H1 (cell line): ENCODE measurements around the gene MYL11. TPM values are rescaled to one million over a fixed set of nuclear protein-coding genes. Genes with fewer than 3 reads are reported as not detected.
A peak's percentile ranks its signal among the peaks of the same experiment; 100 is the strongest.

Experiments used
- CTCF ChIA-PET: fragments of 300-600 bp; sonication (Branson Sonifier 250); formaldehyde crosslinking; loops from one replicate; lab custom pipeline; 2021; ENCODE audit not compliant: partially characterized antibody; lab: Charles Lee
- POLR2A ChIA-PET: fragments of 300-600 bp; sonication (Branson Sonifier 250); formaldehyde crosslinking; loops from one replicate; lab custom pipeline; 2021; ENCODE audit warnings: inconsistent platforms; ENCODE audit not compliant: partially characterized antibody; lab: Charles Lee
- DNase-seq, 2 experiments: peaks; one replicate each; pipeline versions ENCODE4 v3.0.0 to v3.0.0-alpha.2; 2010 to 2022; ENCODE audit warnings: low spot score in 2 of 2, low read depth in 1 of 2, mixed read lengths in 1 of 2
- FAIRE-seq: peaks from 2 replicates; lab custom pipeline; 2011; peaks lifted over from hg19 to GRCh38; lab: Jason Lieb, UNC
- H2AFZ ChIP-seq: 2 replicates; pipeline ENCODE4 v1.8.1; 2012; ENCODE audit warnings: low read length, inconsistent platforms
- H2AK5ac ChIP-seq: 2 replicates; pipeline ENCODE4 v1.6.1; 2013; ENCODE audit warnings: low read depth, low read length
- H2BK120ac ChIP-seq: replicated peaks from 2 replicates; pipeline ENCODE3; 2013; ENCODE audit warnings: low read depth, low read length, inconsistent platforms
- H2BK12ac ChIP-seq: 2 replicates; pipeline ENCODE4 v1.6.1; 2013; ENCODE audit warnings: low read depth, low read length
- H2BK15ac ChIP-seq: 2 replicates; pipeline ENCODE4 v1.6.1; 2013; ENCODE audit warnings: low read length
- H2BK20ac ChIP-seq: 2 replicates; pipeline ENCODE4 v1.6.1; 2013; ENCODE audit warnings: low read length
- H2BK5ac ChIP-seq: 2 replicates; pipeline ENCODE4 v1.6.1; 2013; ENCODE audit warnings: low read depth, low read length
- H3K14ac ChIP-seq: 2 replicates; pipeline ENCODE4 v1.6.1; 2013; ENCODE audit warnings: inconsistent platforms; ENCODE audit not compliant: insufficient read length
- H3K18ac ChIP-seq: 2 replicates; pipeline ENCODE4 v1.6.1; 2013; ENCODE audit warnings: low read length; ENCODE audit errors: extremely low read depth
- H3K23ac ChIP-seq: 2 replicates; pipeline ENCODE4 v1.6.1; 2013; ENCODE audit warnings: inconsistent platforms; ENCODE audit not compliant: insufficient read length
- H3K23me2 ChIP-seq: 2 replicates; pipeline ENCODE4 v1.6.1; 2013; ENCODE audit warnings: low read depth, low read length
- H3K27ac ChIP-seq: 2 replicates; pipeline ENCODE4 v1.6.1; 2011; ENCODE audit warnings: low read depth, low read length, inconsistent platforms
- H3K27me3 ChIP-seq, 4 experiments: replicated peaks in 1 of 4; 1 replicate in 1 of 4; 2 replicates in 3 of 4; pipeline versions ENCODE4 v1.6.1 to v1.8.1; 2011 to 2013; ENCODE audit warnings: low read length in 3 of 4, mild to moderate bottlenecking in 3 of 4, inconsistent platforms in 2 of 4, mixed read lengths in 2 of 4, moderate library complexity in 1 of 4; ENCODE audit not compliant: control insufficient read depth in 3 of 4, insufficient read depth in 3 of 4; ENCODE audit errors: extremely low read depth in 1 of 4
- H3K36me3 ChIP-seq, 4 experiments: 2 replicates each; pipeline versions ENCODE4 v1.6.1 to v1.8.1; 2011 to 2013; ENCODE audit warnings: mild to moderate bottlenecking in 4 of 4, low read length in 3 of 4, moderate library complexity in 2 of 4, control low read depth in 1 of 4, inconsistent platforms in 1 of 4; ENCODE audit not compliant: insufficient read depth in 4 of 4, control insufficient read depth in 2 of 4
- H3K4ac ChIP-seq: replicated peaks from 2 replicates; pipeline ENCODE3; 2013; ENCODE audit warnings: low read length, low read depth, mixed read lengths, inconsistent platforms; ENCODE audit not compliant: insufficient read length
- H3K4me1 ChIP-seq, 4 experiments: replicated peaks in 1 of 4; 1 replicate in 1 of 4; 2 replicates in 3 of 4; pipeline versions ENCODE4 v1.6.1 to v1.8.1; 2011 to 2013; ENCODE audit warnings: low read length in 3 of 4, inconsistent platforms in 2 of 4, mixed read lengths in 1 of 4; ENCODE audit not compliant: insufficient read depth in 4 of 4, control insufficient read depth in 3 of 4
- H3K4me2 ChIP-seq, 2 experiments: 2 replicates each; pipeline versions ENCODE4 v1.6.1 to v1.8.1; 2011 to 2013; ENCODE audit warnings: low read depth in 2 of 2, low read length in 2 of 2, control low read depth in 1 of 2, inconsistent platforms in 1 of 2, mild to moderate bottlenecking in 1 of 2; ENCODE audit not compliant: insufficient read depth in 1 of 2
- H3K4me3 ChIP-seq, 4 experiments: fragments of 200-600, 300-600 bp in 1 of 4; sonication (generic), shearing (Covaris generic), sonication (Bioruptor Twin) in 1 of 4; 2 replicates each; pipeline versions ENCODE4 v1.5.1 to v1.8.1; 2011 to 2016; ENCODE audit warnings: low read length in 4 of 4, low read depth in 3 of 4, control low read depth in 2 of 4, inconsistent platforms in 2 of 4, mild to moderate bottlenecking in 2 of 4, mixed read lengths in 1 of 4, moderate library complexity in 1 of 4; ENCODE audit not compliant: insufficient read depth in 2 of 4; ENCODE audit errors: extremely low read depth in 1 of 4
- H3K56ac ChIP-seq: replicated peaks from 2 replicates; pipeline ENCODE3; 2013; ENCODE audit warnings: low read depth, mild to moderate bottlenecking, mixed read lengths, low read length, inconsistent platforms; ENCODE audit not compliant: insufficient read length
- H3K79me1 ChIP-seq: 2 replicates; pipeline ENCODE4 v1.6.1; 2013; ENCODE audit warnings: low read depth, low read length, control low read depth
- H3K79me2 ChIP-seq, 2 experiments: 2 replicates each; pipeline versions ENCODE4 v1.6.1 to v1.8.1; 2012 to 2013; ENCODE audit warnings: low read length in 2 of 2, mild to moderate bottlenecking in 2 of 2, inconsistent platforms in 1 of 2; ENCODE audit not compliant: insufficient read depth in 2 of 2, control insufficient read depth in 1 of 2
- H3K9ac ChIP-seq, 4 experiments: replicated peaks in 1 of 4; 1 replicate in 1 of 4; 2 replicates in 3 of 4; pipeline versions ENCODE4 v1.6.1 to v1.8.1; 2011 to 2013; ENCODE audit warnings: low read depth in 3 of 4, low read length in 3 of 4, control low read depth in 2 of 4, mild to moderate bottlenecking in 2 of 4, moderate library complexity in 2 of 4, inconsistent platforms in 1 of 4; ENCODE audit errors: extremely low read depth in 1 of 4
- H3K9me3 ChIP-seq, 2 experiments: 2 replicates each; pipeline versions ENCODE4 v1.6.1 to v1.8.1; 2012 to 2013; ENCODE audit warnings: mild to moderate bottlenecking in 2 of 2, moderate library complexity in 2 of 2, control low read depth in 1 of 2, inconsistent platforms in 1 of 2, low read depth in 1 of 2, low read length in 1 of 2, mixed read lengths in 1 of 2; ENCODE audit not compliant: insufficient read depth in 2 of 2
- H4K20me1 ChIP-seq, 2 experiments: replicated peaks in 1 of 2; 2 replicates each; pipeline versions ENCODE3 to v1.8.1; 2011 to 2013; ENCODE audit warnings: inconsistent platforms in 2 of 2, low read length in 2 of 2, mild to moderate bottlenecking in 1 of 2; ENCODE audit not compliant: insufficient read depth in 2 of 2, control insufficient read depth in 1 of 2
- H4K5ac ChIP-seq: 2 replicates; pipeline ENCODE4 v1.6.1; 2013; ENCODE audit warnings: low read length, low read depth, mixed read lengths, inconsistent platforms; ENCODE audit not compliant: insufficient read length
- H4K8ac ChIP-seq: 2 replicates; pipeline ENCODE4 v1.8.0; 2013; ENCODE audit warnings: mild to moderate bottlenecking, moderate library complexity, low read length, inconsistent platforms; ENCODE audit not compliant: insufficient read depth; ENCODE audit errors: extremely low read depth
- H4K91ac ChIP-seq: replicated peaks from 2 replicates; pipeline ENCODE3; 2013; ENCODE audit warnings: low read length, mixed read lengths, inconsistent platforms; ENCODE audit not compliant: insufficient read length
- CTCF ChIP-seq, 3 experiments: IDR thresholded peaks; 1 replicate in 2 of 3; 2 replicates in 1 of 3; pipeline versions ENCODE4 v1.5.1 to v1.6.1; 2011; ENCODE audit warnings: low read length in 3 of 3, mild to moderate bottlenecking in 3 of 3, inconsistent platforms in 2 of 3, low read depth in 1 of 3, moderate library complexity in 1 of 3; ENCODE audit not compliant: insufficient read depth in 1 of 3; ENCODE audit errors: control extremely low read depth in 1 of 3
- HDAC2 ChIP-seq, 2 experiments: fragments of 300-600 bp in 1 of 2; sonication (generic) in 1 of 2; IDR thresholded peaks; 2 replicates each; pipeline ENCODE4 v1.6.1; 2011 to 2012; ENCODE audit warnings: low read depth in 2 of 2, low read length in 2 of 2, mild to moderate bottlenecking in 2 of 2, moderate library complexity in 2 of 2, borderline replicate concordance in 1 of 2, inconsistent platforms in 1 of 2
- PHF8 ChIP-seq: fragments of 200-600 bp; sonication (generic); conservative IDR thresholded peaks from 2 replicates; pipeline ENCODE4 v1.7.1; 2012; ENCODE audit warnings: low read depth, mild to moderate bottlenecking, inconsistent platforms, low read length, moderate library complexity
- RAD21 ChIP-seq, 2 experiments: IDR thresholded peaks in 1 of 2; conservative IDR thresholded peaks in 1 of 2; 2 replicates each; pipeline ENCODE4 v1.6.1; 2011; ENCODE audit warnings: low read depth in 2 of 2, low read length in 2 of 2, improper control_type of control experiment in 1 of 2, inconsistent platforms in 1 of 2, mild to moderate bottlenecking in 1 of 2, moderate library complexity in 1 of 2
- SP2 ChIP-seq: IDR thresholded peaks from 2 replicates; pipeline ENCODE4 v1.6.1; 2012; ENCODE audit warnings: mild to moderate bottlenecking, low read length, inconsistent platforms
- YY1 ChIP-seq: IDR thresholded peaks from 2 replicates; pipeline ENCODE4 v1.6.1; 2011; ENCODE audit warnings: low read depth, mild to moderate bottlenecking, low read length
- WGBS, 2 experiments: shearing (Covaris generic) in 1 of 2; methylation state at CpG; one replicate each; pipeline versions ENCODE4 v1.1.6 to v1.1.7; 2013 to 2015; ENCODE audit warnings: low lambda C conversion rate in 2 of 2, mixed read lengths in 2 of 2, inconsistent platforms in 1 of 2, low coverage in 1 of 2, missing lambda C conversion rate in 1 of 2; ENCODE audit not compliant: insufficient replicate concordance in 2 of 2, insufficient coverage in 1 of 2, insufficient read length in 1 of 2; ENCODE audit errors: extremely low coverage in 1 of 2, missing lambda C conversion rate in 1 of 2; 5-methylcytosine and 5-hydroxymethylcytosine counted together
- polyA plus RNA-seq, 7 experiments: library from polyadenylated mRNA; depleted of rRNA in 3 of 7; stranded (reverse) in 5 of 7; unstranded in 2 of 7; fragments of >200 nt in 5 of 7; fragments of 200-250 nt in 2 of 7; gene quantifications; 1 replicate in 5 of 7; 2 replicates in 1 of 7; 4 replicates in 1 of 7; pipeline versions ENCODE4 v1.2.1 to v1.2.3, GENCODE V29; 2011 to 2013; ENCODE audit warnings: missing spikeins in 2 of 7, mixed read lengths in 2 of 7
- total RNA-seq: library from RNA; stranded (reverse); fragmentation: NEBNext Ultra II Directional; extraction: Animal tissue kit (Norgen Biotek cat#: 25700); gene quantifications from 2 replicates; pipeline ENCODE4 v1.2.1, GENCODE V29; 2021

Gene MYL11
- total and polyA plus RNA-seq, 2 of the 8 experiments (the other 6 are each of a cell fraction or from before 2014, with no cell fraction given) = 1.2 to 1.4 TPM

DNA sequence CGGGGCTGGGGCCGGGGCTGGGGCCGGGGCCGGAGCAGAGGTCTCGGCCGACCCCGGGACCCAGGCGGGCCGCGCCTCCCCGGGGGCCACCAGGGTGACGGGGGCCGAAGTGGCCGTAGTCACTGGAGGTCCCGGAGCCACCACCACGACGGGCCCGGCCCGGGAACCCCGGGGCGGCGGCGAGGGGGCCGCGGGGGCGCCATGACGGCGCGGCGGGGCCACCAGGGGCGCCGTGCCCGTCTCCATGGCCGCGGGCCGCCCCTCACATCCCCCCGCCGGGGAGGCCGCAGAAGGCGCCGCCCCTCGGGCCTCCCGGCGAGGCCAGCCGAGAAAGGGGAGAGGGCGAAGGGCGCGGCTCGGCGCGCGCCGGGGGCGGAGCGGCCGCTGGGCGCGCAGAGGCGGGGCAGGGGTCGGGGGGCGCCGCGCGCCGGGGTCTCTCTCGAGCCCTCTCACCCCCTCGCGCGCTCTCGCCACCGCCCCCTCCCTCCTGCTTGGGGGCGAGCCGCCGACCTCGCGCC, 4.6 kb upstream of the MYL11 start:
- Histone ChIP-seq H2BK120ac (no peak overlapping the region), H4K5ac (no peak overlapping the region), H3K36me3 (no peaks in the 10 kb centered on the region), H3K56ac (no peak overlapping the region), H4K20me1 (peaks cover 4 to 16% of the 10 kb centered on the region in 2 experiments), H2AFZ (no peak overlapping the region), H3K9ac (no peak overlapping the region), H2BK20ac (no peak overlapping the region), H2BK15ac (no peak overlapping the region), H4K8ac (peak overlapping the region; percentile 1; the same call in 1 of the 2 replicates), H3K4me2 (peak overlapping the region; percentile 83 to 87), H3K4ac (no peak overlapping the region), H2BK5ac (no peak overlapping the region), H3K4me1 (peaks cover 0 to 17% (median 11%) of the 10 kb centered on the region in 4 experiments; a peak in 6 of 7 replicates), H3K27ac (no peak overlapping the region), H3K18ac (no peak overlapping the region), H3K79me1 (peaks cover 10% of the 10 kb centered on the region), H2BK12ac (no peak overlapping the region), H3K23me2 (peaks cover 10% of the 10 kb centered on the region; the same call in 1 of the 2 replicates), H3K79me2 (peaks cover 0 to 29% of the 10 kb centered on the region in 2 experiments; a peak in 2 of 4 replicates), H2AK5ac (no peak overlapping the region), H3K23ac (no peak overlapping the region), H3K9me3 (no peaks in the 10 kb centered on the region), H3K14ac (no peak overlapping the region), H4K91ac (no peak overlapping the region), H3K27me3 (no peaks in the 10 kb centered on the region), H3K4me3 (peak overlapping the region; percentile 43 to 81 (median 52))
- ChIA-PET POLR2A (interaction anchor here (1.1 to 6.9 kb wide), 2 partner anchors 13 to 18 kb away, joined by 3 to 79 read pairs; partner anchors contain the start of gene CD2BP2), CTCF (interaction anchor here (1.0 to 1.9 kb wide), 5 partner anchors 10 to 46 kb away, joined by 3 to 11 read pairs (median 4); partner anchors contain the start of gene SEPTIN1)
- TF ChIP-seq RAD21 (IDR thresholded peaks at IDR 0.05 in 1 of 2, conservative IDR thresholded peaks at IDR 0.05 in 1 of 2; ENCODE audit: low read depth in 2 of 2, low read length in 2 of 2) (0 out of 4 replicates have a peak, but pooled peaks of 1 of the 2 experiments have one; percentile 1), HDAC2 (IDR thresholded peaks at IDR 0.05; ENCODE audit: borderline replicate concordance in 1 of 2, low read depth in 2 of 2, low read length in 2 of 2) (peak in 1 of 2 experiments; percentile 31; a peak in 1 of 4 replicates), PHF8 (peak; percentile 41; the same call in 1 of the 2 replicates), SP2 (no peak), CTCF (IDR thresholded peaks at IDR 0.05; ENCODE audit: control extremely low read depth in 1 of 3, insufficient read depth in 1 of 3, low read depth in 1 of 3, low read length in 3 of 3) (peak in 1 of 3 experiments; percentile 4; a peak in 1 of 4 replicates), YY1 (peak; percentile 60; the same call in 1 of the 2 replicates)
- 2% methylated on average over 10 of the region's 76 CpGs; no CpG with 5 or more reads in 1 of the 2 experiments for WGBS, 2 experiments
- DNase-seq = no peak
- no peak for FAIRE-seq
